Urothelium cell line (cell line): ENCODE data around the gene OTUD3.
"Not testable (repeated sequence)": the region's sequence is repeated elsewhere in the genome, so short reads cannot be mapped to it uniquely, and the experiment has no call there.

Experiments
- DNase-seq: peaks from one replicate; pipeline ENCODE4 v3.0.0; 2011; ENCODE audit warnings: low spot score, mixed read lengths
- FAIRE-seq: peaks from 2 replicates; lab custom pipeline; 2011; peaks lifted over from hg19 to GRCh38; lab: Jason Lieb, UNC

The OTUD3 gene, protein sequence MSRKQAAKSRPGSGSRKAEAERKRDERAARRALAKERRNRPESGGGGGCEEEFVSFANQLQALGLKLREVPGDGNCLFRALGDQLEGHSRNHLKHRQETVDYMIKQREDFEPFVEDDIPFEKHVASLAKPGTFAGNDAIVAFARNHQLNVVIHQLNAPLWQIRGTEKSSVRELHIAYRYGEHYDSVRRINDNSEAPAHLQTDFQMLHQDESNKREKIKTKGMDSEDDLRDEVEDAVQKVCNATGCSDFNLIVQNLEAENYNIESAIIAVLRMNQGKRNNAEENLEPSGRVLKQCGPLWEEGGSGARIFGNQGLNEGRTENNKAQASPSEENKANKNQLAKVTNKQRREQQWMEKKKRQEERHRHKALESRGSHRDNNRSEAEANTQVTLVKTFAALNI

DNA sequence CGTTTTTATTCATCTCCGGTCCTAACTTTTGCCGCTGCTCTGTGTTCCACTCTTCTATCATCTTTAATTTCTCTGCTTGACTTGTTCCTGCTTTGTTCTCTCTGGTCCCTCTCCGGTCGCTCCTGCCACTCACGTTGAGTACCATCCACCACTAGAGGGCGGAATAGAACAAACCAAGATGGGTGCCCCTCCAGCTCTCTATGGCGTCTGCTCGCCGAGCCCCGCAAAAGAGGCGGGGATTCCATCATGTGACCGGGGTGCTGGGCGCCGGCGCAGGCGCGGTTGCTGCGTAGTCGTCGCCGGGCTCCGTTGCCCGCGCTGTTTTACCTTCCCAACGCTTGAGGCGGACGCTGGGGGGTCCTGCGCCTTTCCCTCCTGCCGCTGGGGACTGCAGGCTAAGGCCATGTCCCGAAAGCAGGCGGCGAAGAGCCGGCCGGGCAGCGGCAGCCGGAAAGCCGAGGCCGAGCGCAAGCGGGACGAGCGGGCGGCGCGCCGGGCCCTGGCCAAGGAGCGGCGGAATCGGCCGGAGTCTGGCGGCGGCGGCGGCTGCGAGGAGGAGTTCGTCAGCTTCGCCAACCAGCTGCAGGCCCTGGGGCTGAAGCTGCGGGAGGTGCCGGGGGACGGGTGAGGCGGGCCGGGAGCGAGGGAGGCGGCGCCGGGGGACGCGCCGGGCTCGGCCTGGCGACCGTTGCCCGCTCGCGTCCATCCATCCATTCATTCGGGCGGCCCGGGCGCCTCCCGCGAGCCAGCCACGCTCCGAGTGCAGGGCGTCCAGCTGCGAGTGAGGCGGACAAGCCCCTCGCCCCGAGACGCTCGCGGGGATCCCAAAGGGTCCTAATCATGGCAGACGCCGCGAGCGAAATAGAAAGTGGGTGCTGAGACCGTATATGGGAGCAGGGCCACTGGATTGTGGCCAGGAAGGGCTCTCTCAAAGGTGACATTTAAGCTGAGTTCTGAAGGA, at the start of gene OTUD3:
Gene OTUD3 (plus strand): TSS at position 285 of the 961 bp plus-strand sequence. CDS start 119 bp downstream, at position 404.
- no peak for FAIRE-seq

DNA sequence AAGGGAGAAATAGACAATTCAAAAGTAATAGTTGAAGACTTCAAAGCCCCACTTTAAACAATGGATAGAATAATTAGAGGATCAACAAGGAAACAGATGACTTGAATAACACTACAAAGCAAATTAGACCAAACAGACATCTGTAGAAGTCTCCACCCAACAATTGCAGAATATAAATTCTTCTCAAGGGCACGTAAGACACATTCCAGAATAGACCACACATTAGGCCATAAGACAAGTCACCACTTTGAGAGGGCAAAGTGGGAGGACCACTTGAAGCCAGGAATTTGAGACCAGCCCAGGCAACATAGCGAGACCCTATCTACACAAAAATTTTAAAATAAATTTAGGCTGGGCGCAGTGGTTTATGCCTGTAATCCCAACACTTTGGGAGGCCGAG, 46.6 kb upstream of the OTUD3 start:
- DNase-seq: no peak
- no peak for FAIRE-seq

More for the DNA sequence above, at the start of gene OTUD3:
- DNase-seq: peak; percentile 98

DNA sequence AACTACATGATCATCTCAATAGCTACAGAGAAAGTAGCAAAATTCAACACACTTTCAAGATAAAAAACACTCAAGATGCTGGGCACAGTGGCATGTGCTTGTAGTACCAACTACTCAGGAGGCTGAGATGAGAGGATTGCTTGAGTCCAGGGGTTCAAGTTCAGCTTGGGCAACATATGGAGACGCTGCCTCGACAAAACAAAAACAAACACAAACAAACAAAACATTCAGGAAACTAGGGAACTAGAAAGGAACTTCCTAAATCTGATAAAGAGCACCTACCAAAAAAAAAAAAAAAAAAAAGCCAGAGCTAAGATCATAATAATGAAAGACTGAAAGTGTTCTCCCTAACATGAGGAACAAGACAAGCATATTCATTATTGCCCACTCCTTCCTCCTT, 44.3 kb upstream of the OTUD3 start:
- DNase-seq: no peak
- no peak for FAIRE-seq

DNA sequence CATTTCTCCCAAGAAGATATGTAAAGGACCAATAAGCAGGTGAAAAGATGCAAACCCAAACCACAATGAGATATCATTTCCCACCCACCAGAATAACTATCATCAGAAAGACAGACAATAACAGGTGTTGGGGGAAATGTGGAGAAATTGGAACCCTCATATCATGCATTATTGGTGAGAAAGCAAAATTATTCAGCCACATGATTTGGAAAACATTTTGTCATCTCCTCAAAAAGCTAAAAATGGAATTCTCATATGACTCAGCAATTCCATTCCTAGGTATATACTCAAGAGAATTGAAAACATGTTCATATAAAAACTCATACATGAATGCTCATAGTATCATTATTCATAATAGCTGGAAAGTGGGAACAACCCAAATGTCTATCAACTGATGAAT, 42.0 kb upstream of the OTUD3 start:
- no peak for DNase-seq
- FAIRE-seq: no peak

DNA sequence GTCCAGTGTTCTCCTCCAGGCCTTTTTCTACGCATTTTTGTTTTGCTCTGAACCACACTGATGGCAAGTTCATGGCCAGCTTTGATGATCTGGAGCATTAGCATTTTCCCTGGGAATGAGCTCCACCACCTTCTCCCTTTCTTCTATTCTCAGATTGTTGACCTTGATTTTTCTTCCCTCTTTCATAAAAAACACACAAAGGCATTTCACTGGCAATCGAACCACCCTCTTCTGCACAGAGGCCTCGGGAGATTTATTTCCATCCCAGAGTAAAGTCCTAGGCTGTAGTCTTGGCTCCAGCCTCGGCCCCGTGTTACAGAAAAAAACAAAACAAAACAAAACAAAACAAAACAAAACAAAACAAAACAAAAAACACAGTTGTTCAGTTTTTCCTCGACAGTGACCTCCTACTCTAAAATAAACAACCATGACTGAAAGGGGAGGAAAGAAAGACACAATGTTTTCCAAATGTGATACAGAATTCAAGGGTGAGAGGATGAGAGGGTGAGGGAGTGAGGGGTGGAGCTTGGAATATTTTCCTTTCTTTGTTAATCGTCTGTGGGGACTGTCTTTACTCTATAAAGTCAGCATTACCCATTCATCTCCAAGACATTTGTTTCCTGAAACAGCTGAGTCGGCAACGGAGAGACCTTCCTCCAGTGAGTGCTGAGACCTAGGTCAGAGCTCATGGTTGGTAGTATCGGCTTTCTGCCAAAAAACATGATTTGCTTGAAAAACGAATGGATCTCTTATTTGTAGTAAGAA, 37.3 kb upstream of the OTUD3 start:
- FAIRE-seq (no peak), DNase-seq (no peak)

DNA sequence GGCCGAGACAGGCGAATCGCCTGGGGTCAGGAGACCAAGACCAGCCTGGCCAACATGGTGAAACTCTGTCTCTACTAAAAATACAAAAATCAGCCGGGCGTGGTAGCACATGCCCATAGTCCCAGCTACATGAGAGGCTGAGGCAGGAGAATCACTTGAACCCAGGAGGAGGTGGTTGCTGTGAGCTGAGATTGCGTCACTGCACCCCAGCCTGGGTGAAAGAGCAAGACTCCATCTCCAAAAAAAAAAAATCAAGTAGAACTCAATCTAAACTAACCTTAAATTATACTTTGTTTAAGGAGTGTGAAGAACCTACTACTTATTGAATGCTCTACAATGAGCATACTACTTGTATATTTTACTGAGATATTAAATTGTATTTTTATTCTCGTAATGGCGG, 36.6 kb upstream of the OTUD3 start:
- FAIRE-seq (no peak), DNase-seq (no peak)

DNA sequence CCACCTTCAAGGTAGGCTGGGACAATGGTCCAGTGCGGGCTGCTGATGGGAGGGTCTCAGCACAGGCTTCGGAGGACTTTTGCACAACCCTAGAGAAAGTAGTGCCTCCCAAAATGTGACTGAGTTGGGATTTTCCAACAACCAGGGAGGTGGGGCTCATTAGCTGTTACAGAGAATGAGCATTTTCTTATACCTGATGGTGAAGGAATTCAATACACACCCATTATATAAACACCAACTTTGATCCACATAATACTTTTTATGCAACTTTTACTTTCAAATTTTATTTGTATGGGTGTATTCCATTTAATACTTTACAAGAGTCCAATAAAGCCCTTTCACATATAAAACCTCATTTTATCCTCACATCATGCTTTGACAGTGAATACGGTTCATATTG, 35.9 kb upstream of the OTUD3 start:
- DNase-seq: no peak
- no peak for FAIRE-seq

DNA sequence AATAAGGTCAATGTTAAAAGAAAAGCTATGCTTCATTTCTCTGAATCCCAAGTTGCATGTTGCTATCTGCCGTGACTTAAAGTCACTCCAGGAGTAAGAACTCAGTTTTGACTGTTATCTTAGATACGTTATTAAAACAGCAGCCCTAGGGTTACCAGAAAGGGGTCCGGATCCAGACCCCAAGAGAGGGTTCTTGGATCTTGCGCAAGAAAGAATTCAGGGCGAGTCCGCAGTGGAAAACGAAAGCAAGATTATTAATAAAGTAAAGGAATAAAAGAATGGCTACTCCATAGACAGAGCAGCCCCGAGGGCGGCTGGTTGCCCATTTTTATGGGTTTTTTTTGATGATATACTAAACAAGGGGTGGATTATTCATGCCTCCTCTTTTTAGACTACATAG, 34.9 kb upstream of the OTUD3 start:
- DNase-seq, FAIRE-seq: not testable (repeated sequence)

DNA sequence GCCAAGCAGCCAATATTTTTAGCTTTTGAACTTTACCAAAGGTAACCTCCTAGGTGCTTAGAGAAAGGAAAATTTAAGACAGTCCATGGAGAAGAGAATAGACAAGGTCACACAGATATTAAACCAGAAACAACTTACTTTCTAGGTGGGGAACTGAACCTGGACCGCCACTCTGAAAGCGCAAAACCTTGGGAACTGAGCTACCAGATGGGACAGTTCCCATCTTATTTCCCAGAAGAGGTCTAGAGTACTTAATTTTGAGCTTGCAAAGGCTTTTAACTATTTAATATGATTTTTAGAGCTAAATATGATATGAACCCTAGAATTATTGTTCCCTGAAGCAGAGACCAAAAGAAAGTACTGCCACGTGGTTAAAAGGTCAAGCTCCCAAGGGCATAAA, 32.9 kb upstream of the OTUD3 start:
- not testable (repeated sequence) for FAIRE-seq, DNase-seq

DNA sequence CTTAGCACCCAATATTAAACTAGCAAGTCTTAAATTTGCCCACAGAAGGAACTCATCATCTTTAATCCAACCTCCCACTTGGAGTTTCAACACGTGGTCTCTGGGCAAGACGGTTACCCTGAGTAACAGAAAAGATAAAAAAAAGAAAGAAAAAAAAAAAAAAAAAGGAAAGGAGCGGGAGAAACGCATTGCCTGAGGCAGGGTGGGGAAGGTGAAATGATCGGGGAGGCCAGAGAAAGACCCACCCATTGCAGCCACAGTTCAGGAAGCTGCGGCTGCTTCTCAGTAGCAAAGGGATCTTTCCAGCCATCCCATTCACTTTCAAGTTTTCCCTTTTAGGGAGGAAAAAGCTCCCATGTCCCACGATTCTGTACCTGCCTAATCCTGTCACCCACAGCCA, 32.0 kb upstream of the OTUD3 start:
- DNase-seq: no peak
- FAIRE-seq: no peak

DNA sequence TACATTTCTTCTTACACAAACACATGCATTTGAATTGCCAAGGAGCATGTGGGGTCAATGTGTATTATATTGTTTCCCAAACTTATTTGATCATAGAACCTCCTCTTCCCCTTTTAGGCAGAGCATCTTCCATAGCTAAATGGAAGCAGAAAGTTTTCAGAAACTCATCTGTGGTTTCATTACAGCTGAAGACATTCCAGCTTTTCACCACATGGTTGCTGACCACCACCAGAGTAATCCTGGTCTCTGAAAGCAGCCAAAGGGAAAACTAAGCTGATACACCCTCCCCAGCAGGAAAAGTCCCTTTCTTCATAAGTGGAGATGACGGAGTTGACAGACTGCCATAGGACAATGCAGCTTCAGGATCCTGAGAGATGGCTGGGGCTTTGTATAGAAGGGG, 30.2 kb upstream of the OTUD3 start:
- FAIRE-seq (no peak), DNase-seq (no peak)

DNA sequence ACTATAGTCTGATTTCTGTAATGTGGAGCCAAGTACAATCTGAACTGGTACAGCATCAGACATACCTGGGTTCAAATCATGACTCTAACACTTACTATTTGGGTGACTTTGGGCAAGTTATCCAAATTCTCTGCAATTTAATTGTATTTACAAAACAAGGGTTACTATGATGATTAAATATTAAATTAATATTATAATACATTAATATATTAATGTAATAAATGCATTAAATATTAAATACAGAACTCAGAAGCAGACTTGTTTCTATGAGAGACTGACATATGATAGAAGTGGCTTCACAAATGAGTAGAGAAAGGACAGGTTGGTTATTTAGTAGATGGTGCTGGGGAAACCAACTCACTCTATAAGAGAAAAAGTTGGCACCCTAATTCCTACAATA, 27.3 kb upstream of the OTUD3 start:
- DNase-seq: no peak
- FAIRE-seq: no peak

DNA sequence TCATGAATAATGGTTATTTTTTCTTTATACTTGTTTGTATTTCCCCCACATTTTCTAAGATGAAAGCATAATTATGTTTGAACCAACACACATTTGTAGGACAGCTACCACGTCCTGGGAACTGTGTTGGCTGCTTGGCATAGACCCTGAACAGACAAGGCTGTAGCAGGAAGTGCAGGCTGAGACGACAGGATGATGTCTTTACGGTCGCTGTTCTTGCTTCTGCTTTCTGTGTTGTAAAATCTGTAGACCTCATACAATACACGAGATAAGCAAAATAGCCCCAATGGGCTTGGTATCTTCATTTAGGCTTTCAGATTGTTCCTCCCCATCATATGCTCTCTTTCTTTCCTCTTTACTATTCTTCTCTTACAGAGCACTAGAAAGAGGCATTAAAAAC, 23.3 kb upstream of the OTUD3 start:
- DNase-seq (no peak), FAIRE-seq (no peak)

DNA sequence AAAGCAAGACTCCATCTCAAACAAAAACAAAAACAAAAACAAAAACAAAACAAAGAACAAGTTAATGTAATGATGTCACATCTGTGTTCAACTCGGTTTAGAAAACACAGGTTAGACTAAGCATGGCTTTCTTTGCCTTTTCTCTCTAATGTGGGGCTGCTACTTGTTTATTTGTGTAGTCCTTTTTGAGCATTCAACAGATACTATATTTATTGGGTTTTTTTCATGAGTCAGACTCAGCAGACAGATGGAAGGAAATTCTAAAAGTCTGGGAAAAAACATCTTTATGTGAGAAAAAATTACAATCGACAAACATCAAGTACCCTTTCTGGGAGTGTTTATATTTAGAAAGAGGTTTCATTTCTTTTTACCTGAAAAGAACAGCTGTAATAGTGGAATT, 22.3 kb upstream of the OTUD3 start:
- DNase-seq (no peak), FAIRE-seq (no peak)

DNA sequence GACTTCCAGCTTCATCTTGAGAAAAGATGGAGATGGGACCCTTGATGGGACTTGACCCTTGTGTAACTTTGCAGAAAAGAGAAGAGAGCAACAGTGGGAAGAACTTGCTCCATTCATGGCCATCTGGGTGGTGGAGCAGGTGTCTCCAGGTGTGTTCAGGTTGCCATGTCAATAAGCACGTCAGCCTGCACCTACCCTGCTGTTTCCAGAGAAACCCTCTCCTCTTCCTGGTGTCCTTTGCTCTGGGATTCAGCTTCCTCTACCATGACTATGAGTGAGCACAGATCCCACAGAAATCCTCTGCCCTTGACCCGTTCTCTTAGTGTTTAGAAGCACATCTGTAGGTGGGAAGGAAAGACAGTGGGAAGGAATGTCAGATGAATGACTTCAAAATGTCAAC, 21.8 kb upstream of the OTUD3 start:
- FAIRE-seq (peak; percentile 27), DNase-seq (no peak)

DNA sequence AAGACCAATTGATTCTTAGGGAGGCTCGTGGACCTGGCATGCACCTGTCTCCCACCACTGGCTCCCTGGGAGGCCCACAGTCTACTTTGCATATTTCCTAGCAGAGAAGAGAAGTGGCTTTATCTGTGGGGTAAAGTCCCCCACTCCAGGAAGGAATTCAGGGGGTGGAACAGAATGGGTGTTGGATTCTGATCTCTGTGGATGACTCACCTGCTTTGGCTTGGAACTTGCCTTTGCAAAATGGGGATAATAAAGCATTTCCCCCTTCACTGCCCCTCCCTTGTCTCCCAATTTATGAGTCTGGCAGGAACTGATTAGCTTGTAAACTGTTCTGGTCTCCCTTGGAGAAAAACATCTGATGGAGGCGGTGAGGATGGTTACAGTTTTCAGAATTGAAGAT, 21.2 kb upstream of the OTUD3 start:
- FAIRE-seq: no peak
- DNase-seq: peak; percentile 64

DNA sequence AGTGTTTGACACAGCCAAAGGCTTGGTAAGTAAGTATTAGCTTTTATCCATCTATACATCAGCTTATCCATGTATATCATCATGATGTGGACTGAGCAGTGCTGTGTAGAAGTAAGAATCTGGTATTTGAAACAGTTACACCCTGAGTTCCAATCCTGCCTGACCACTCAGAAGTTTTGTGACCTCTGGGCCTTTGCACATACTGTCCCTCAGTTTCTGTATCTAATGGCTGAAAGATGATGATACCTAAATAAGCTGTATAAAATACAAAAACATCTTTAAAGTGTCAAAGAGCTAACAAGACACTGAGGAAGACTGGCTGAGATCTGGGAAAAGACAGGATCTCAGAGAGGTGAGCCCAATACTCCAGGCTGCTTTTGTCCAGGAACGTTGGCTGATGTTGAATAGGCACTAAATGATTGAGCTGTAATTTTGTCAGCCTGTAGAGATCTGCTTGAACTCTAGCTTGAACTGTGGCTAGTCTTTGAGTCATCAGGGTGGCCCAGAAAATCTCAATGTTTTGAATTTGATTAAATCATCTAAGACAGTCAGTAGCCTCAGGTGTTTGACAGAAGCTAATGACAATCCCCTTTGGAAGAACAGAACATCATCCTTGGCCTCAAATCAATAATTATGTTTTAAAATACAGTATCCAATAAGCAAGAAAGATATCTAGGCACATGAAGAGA, 20.2 kb upstream of the OTUD3 start:
- FAIRE-seq: no peak
- no peak for DNase-seq

DNA sequence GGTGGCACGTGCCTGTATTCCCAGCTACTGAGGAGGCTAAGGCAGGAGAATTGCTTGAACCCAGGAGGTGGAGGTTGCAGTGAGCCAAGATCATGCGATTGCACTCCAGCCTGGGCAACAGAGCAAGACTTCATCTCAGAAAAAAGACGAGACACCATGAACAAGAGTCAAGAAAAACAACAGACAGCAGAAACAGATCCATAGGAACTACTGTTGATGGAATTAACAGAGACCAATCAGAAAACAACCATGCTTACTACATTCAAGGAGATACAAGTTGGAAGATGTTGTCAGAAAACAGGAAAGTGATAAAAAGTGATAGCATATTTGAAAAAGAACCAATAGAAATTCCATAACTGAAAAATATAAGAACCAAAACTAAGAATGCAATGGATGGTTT, 19.3 kb upstream of the OTUD3 start:
- no peak for DNase-seq

DNA sequence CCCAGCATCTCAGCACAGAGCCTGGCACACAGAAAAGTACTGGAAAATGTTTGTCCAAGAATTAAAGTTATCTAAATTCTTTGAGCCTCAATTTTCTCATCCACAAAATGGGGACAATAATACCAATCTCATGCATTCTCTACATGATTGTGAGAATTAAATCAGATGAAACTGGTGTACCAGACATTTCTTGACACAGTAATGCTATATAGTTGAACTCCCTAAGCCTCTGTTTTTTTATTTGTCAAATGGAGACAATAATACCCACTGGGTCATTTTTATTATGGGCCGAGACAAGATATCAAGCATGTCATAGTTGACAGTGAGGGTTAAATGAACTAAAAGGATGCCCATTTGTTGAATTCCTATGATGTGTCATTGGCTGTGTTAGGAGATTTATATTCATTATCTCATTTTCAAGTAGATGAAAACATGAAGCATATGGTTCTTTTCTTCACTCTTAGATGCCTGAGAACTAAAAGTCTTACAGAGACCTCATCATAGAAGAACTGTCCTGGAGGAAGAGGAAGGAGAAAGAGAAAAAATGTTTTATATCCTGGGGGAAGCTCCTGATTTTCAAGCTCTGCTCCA, 17.5 kb upstream of the OTUD3 start:
- DNase-seq (no peak), FAIRE-seq (no peak)

More for the DNA sequence above, 19.3 kb upstream of the OTUD3 start:
- no peak for FAIRE-seq

DNA sequence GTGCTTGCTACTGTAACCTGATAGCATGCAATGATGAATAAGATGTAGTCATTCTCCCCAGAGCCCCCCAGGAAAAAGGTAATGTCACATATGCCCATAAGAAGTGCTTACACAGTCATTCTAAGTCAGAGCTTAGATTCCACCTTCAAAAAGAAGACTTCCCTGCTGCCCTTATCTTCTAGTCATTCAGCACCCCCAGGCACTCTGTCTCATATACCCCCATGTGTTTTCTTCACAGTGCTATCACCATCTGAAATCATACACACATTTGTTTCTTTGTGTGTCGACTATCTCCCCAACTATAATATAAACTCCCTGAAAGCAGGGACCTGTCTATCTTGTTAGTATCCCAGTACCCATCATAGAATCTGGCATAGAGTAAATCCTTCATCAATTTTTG, 16.2 kb upstream of the OTUD3 start:
- no peak for DNase-seq
- FAIRE-seq: no peak
